ENCODE data around the gene ZBTB44.

DNA sequence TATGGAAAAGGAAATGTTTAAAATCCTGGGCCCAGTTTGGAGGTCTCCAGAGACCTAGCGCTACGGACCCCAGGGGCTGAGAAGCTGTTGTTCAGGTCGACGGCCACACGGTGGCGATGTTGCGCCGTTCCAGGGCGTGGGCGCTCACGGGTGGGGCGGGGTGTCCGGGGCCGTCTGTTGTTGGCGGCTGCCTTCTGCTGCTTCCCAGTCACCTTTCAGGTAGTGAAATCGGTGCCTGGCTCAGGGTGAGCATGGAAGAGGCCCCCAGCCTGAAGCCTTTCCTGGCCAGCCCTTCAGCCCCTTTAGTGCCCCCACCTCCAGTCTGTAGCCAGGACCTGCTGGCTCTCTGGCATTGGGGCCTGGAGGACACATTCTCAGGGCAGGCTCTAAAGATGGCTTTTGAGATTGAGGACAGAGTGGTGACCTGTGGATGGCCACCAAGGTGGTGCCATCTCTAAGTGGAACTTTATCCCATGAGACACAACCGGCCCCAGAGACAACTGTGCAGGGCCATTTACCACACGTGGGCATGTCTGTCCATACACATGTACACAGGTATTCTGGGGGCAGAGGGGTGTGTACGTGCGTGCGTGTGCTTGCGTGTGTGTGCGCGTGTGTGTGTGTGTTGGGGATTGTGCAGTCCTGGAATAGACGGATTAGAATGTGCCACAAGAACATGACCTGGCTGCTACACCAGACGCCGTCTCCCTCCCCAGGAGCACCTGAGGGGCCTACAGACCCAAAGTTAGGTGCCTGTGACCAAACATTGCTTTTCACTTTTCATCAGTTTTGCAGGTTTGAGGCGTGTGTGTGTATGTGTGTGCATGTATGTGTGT, 101.4 kb downstream of the ZBTB44 start:
- TF ChIP-seq, protein P1, sequence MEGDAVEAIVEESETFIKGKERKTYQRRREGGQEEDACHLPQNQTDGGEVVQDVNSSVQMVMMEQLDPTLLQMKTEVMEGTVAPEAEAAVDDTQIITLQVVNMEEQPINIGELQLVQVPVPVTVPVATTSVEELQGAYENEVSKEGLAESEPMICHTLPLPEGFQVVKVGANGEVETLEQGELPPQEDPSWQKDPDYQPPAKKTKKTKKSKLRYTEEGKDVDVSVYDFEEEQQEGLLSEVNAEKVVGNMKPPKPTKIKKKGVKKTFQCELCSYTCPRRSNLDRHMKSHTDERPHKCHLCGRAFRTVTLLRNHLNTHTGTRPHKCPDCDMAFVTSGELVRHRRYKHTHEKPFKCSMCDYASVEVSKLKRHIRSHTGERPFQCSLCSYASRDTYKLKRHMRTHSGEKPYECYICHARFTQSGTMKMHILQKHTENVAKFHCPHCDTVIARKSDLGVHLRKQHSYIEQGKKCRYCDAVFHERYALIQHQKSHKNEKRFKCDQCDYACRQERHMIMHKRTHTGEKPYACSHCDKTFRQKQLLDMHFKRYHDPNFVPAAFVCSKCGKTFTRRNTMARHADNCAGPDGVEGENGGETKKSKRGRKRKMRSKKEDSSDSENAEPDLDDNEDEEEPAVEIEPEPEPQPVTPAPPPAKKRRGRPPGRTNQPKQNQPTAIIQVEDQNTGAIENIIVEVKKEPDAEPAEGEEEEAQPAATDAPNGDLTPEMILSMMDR (conservative IDR thresholded peaks at IDR 0.05; ENCODE audit: low read length) = peak; percentile 94
- no peak for TF ChIP-seq EZH2phosphoT487 (IDR thresholded peaks at IDR 0.05; ENCODE audit: borderline replicate concordance)
